ENCODE results near the gene CCDC187.

GRCh38 chr9:136339173-136339957, 35.5 kb upstream of the CCDC187 start:
- TF ChIP-seq, protein P1, sequence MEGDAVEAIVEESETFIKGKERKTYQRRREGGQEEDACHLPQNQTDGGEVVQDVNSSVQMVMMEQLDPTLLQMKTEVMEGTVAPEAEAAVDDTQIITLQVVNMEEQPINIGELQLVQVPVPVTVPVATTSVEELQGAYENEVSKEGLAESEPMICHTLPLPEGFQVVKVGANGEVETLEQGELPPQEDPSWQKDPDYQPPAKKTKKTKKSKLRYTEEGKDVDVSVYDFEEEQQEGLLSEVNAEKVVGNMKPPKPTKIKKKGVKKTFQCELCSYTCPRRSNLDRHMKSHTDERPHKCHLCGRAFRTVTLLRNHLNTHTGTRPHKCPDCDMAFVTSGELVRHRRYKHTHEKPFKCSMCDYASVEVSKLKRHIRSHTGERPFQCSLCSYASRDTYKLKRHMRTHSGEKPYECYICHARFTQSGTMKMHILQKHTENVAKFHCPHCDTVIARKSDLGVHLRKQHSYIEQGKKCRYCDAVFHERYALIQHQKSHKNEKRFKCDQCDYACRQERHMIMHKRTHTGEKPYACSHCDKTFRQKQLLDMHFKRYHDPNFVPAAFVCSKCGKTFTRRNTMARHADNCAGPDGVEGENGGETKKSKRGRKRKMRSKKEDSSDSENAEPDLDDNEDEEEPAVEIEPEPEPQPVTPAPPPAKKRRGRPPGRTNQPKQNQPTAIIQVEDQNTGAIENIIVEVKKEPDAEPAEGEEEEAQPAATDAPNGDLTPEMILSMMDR (IDR thresholded peaks at IDR 0.05 in 8 of 11, conservative IDR thresholded peaks at IDR 0.05 in 3 of 11), result peak; percentile 63 to 95 (median 84)
- TF ChIP-seq POLR2A (IDR thresholded peaks at IDR 0.05) (no peak), POLR2AphosphoS5 (IDR thresholded peaks at IDR 0.05) (peak in 2 of 3 donors; percentile 56 to 62)

Measured in spleen (tissue), 7 donors.